IMR-90 (cell line): Measurements from ENCODE around the gene CACNB2. TPM values are rescaled to one million over a fixed set of nuclear protein-coding genes. Genes with fewer than 3 reads are reported as not detected.

Source experiments
- ATAC-seq: fragments of 200-7000 bp; cut with Tn5 transposase; 2 replicates; pipeline ENCODE4 v1.9.1; 2020; ENCODE audit warnings: low read depth, mild to moderate bottlenecking, moderate library complexity
- BruUV-seq: library from RNA; stranded (reverse); fragments of 400-500 nt; replicated peaks from 2 replicates; lab custom pipeline; 2021; lab: Mats Ljungman, UMichigan
- CTCF ChIA-PET: fragments of 300-600 bp; formaldehyde crosslinking; extraction: SDS; loops from one replicate; lab custom pipeline; 2021; ENCODE audit warnings: antibody characterized with exemption; lab: Yijun Ruan, JAX
- POLR2A ChIA-PET: fragments of 300-600 bp; sonication (Branson Sonifier 250); formaldehyde crosslinking; loops from one replicate; lab custom pipeline; 2022; ENCODE audit warnings: antibody characterized with exemption; ENCODE audit not compliant: unreplicated experiment; lab: Charles Lee
- DNase-seq: peaks from one replicate; pipeline ENCODE4 v3.0.0; 2013
- H2AFZ ChIP-seq: replicated peaks from 2 replicates; pipeline ENCODE3; 2013; ENCODE audit warnings: low read length, mild to moderate bottlenecking; ENCODE audit not compliant: poor library complexity
- H2AK5ac ChIP-seq: 2 replicates; pipeline ENCODE4 v1.6.1; 2013; ENCODE audit warnings: low read depth, low read length, inconsistent platforms
- H2AK9ac ChIP-seq: replicated peaks from 2 replicates; pipeline ENCODE3; 2013; ENCODE audit warnings: mild to moderate bottlenecking, low read depth, low read length, moderate library complexity; ENCODE audit not compliant: poor library complexity
- H2BK120ac ChIP-seq: 2 replicates; pipeline ENCODE4 v1.6.1; 2013; ENCODE audit warnings: low read depth, low read length, inconsistent platforms
- H2BK15ac ChIP-seq: 3 replicates; pipeline ENCODE4 v1.6.1; 2013; ENCODE audit warnings: low read depth, low read length, inconsistent platforms
- H2BK20ac ChIP-seq: 2 replicates; pipeline ENCODE4 v1.6.1; 2013; ENCODE audit warnings: low read depth, mild to moderate bottlenecking, inconsistent platforms, low read length, moderate library complexity
- H2BK5ac ChIP-seq: 2 replicates; pipeline ENCODE4 v1.6.1; 2013; ENCODE audit warnings: mild to moderate bottlenecking, low read depth, low read length, inconsistent platforms; ENCODE audit not compliant: poor library complexity, severe bottlenecking
- H3K14ac ChIP-seq: replicated peaks from 2 replicates; pipeline ENCODE4 v1.6.1; 2013; ENCODE audit warnings: low read depth, low read length, inconsistent platforms
- H3K18ac ChIP-seq: 2 replicates; pipeline ENCODE4 v1.6.1; 2013; ENCODE audit warnings: low read depth, low read length, control low read depth
- H3K23ac ChIP-seq: 2 replicates; pipeline ENCODE4 v1.6.1; 2013; ENCODE audit warnings: low read depth, low read length, inconsistent platforms
- H3K27ac ChIP-seq: 2 replicates; pipeline ENCODE4 v1.5.1; 2013; ENCODE audit warnings: mild to moderate bottlenecking, control low read depth, low read length; ENCODE audit not compliant: insufficient read depth
- H3K27me3 ChIP-seq: 2 replicates; pipeline ENCODE4 v1.6.1; 2013; ENCODE audit warnings: low read length; ENCODE audit not compliant: control insufficient read depth, insufficient read depth
- H3K36me3 ChIP-seq: 2 replicates; pipeline ENCODE4 v1.6.1; 2013; ENCODE audit warnings: low read length, mixed read lengths; ENCODE audit not compliant: control insufficient read depth, insufficient read depth
- H3K4ac ChIP-seq: 2 replicates; pipeline ENCODE4 v1.6.1; 2013; ENCODE audit warnings: low read depth, low read length, inconsistent platforms
- H3K4me1 ChIP-seq: 2 replicates; pipeline ENCODE4 v1.6.1; 2013; ENCODE audit warnings: low read length, mixed read lengths; ENCODE audit not compliant: control insufficient read depth, insufficient read depth
- H3K4me2 ChIP-seq: 2 replicates; pipeline ENCODE4 v1.6.1; 2013; ENCODE audit warnings: low read depth, mild to moderate bottlenecking, control low read depth, low read length, moderate library complexity
- H3K4me3 ChIP-seq: 2 replicates; pipeline ENCODE4 v1.5.1; 2013; ENCODE audit warnings: low read depth, mild to moderate bottlenecking, control low read depth, low read length, moderate library complexity; ENCODE audit not compliant: insufficient read depth
- H3K56ac ChIP-seq: 2 replicates; pipeline ENCODE4 v1.6.1; 2013; ENCODE audit warnings: low read length, inconsistent platforms; ENCODE audit not compliant: insufficient read depth; ENCODE audit errors: extremely low read depth
- H3K79me1 ChIP-seq, 2 experiments: 2 replicates each; pipeline ENCODE4 v1.6.1; 2013; ENCODE audit warnings: low read length in 2 of 2, inconsistent platforms in 1 of 2, low read depth in 1 of 2
- H3K9ac ChIP-seq: 2 replicates; pipeline ENCODE4 v1.6.1; 2013; ENCODE audit warnings: low read depth, low read length, control low read depth
- H3K9me1 ChIP-seq: 2 replicates; pipeline ENCODE4 v1.6.1; 2013; ENCODE audit warnings: low read length, inconsistent platforms; ENCODE audit not compliant: insufficient read depth
- H3K9me3 ChIP-seq: 2 replicates; pipeline ENCODE4 v1.6.1; 2013; ENCODE audit warnings: low read length; ENCODE audit not compliant: control insufficient read depth, insufficient read depth
- H4K20me1 ChIP-seq: 2 replicates; pipeline ENCODE4 v1.6.1; 2013; ENCODE audit warnings: low read length, inconsistent platforms; ENCODE audit not compliant: insufficient read depth
- H4K5ac ChIP-seq: 2 replicates; pipeline ENCODE4 v1.6.1; 2013; ENCODE audit warnings: mild to moderate bottlenecking, low read depth, low read length, control low read depth
- H4K8ac ChIP-seq, 2 experiments: 2 replicates each; pipeline ENCODE4 v1.6.1; 2013; ENCODE audit warnings: low read depth in 2 of 2, low read length in 2 of 2, control low read depth in 1 of 2, inconsistent platforms in 1 of 2
- H4K91ac ChIP-seq: 2 replicates; pipeline ENCODE4 v1.6.1; 2013; ENCODE audit warnings: low read depth, low read length, inconsistent platforms; ENCODE audit not compliant: insufficient read depth
- BHLHE40 ChIP-seq: fragments of 150-350 bp; IDR thresholded peaks from 2 replicates; pipeline ENCODE4 v1.6.1; 2016; ENCODE audit warnings: mild to moderate bottlenecking, low read depth, low read length
- CEBPB ChIP-seq: IDR thresholded peaks from 2 replicates; pipeline ENCODE4 v1.6.1; 2012; ENCODE audit warnings: low read depth, low read length, improper control_type of control experiment
- CHD1 ChIP-seq: IDR thresholded peaks from 2 replicates; pipeline ENCODE4 v1.6.1; 2012; ENCODE audit warnings: low read depth, low read length, improper control_type of control experiment
- MAFK ChIP-seq: IDR thresholded peaks from 2 replicates; pipeline ENCODE4 v1.6.1; 2012; ENCODE audit warnings: low read depth, low read length, improper control_type of control experiment
- MAZ ChIP-seq: IDR thresholded peaks from 2 replicates; pipeline ENCODE4 v1.6.1; 2012; ENCODE audit warnings: low read depth, mild to moderate bottlenecking, low read length, improper control_type of control experiment, moderate library complexity, borderline replicate concordance
- POLR2A ChIP-seq: IDR thresholded peaks from 2 replicates; pipeline ENCODE4 v1.6.1; 2012; ENCODE audit warnings: mild to moderate bottlenecking, low read depth, low read length
- RCOR1 ChIP-seq: IDR thresholded peaks from 2 replicates; pipeline ENCODE4 v1.6.1; 2012; ENCODE audit warnings: mild to moderate bottlenecking, low read length, improper control_type of control experiment; ENCODE audit not compliant: insufficient replicate concordance
- SMC3 ChIP-seq: fragments of 150-350 bp; IDR thresholded peaks from 2 replicates; pipeline ENCODE4 v1.6.1; 2016; ENCODE audit warnings: low read depth, mild to moderate bottlenecking, antibody characterized with exemption, low read length, moderate library complexity
- WGBS, 2 experiments: methylation state at CpG; one replicate each; pipeline versions ENCODE4 v1.1.5 to v1.1.7; 2013; ENCODE audit warnings: missing lambda C conversion rate in 2 of 2; ENCODE audit not compliant: insufficient read length in 1 of 2; ENCODE audit errors: extremely low coverage in 2 of 2; 5-methylcytosine and 5-hydroxymethylcytosine counted together
- dilution Hi-C: fragments of 300-500 bp; cut with HindIII; formaldehyde crosslinking; loops from one replicate; pipeline ENCODE4 v1.14.3; 2018; ENCODE audit warnings: low sequenced_read_pairs; ENCODE audit not compliant: unreplicated experiment
- in situ Hi-C: fragments of 300-500 bp; cut with MboI; formaldehyde crosslinking; loops from 3 replicates; pipeline ENCODE4 v1.14.3; 2019; ENCODE audit warnings: low sequenced_read_pairs, inconsistent platforms, mixed read lengths
- intact Hi-C: fragments of 100-400 bp; cut with micrococcal nuclease; formaldehyde crosslinking; loops from 2 replicates; pipeline ENCODE4 v1.10.0; 2022
- polyA plus RNA-seq, 3 experiments: library from polyadenylated mRNA; depleted of rRNA; stranded (reverse); fragments of >200 nt; gene quantifications; 2 replicates each; pipeline ENCODE4 v1.2.3, GENCODE V29; 2012; ENCODE audit warnings: low replicate concordance in 1 of 3
- total RNA-seq: library from RNA; depleted of rRNA; stranded (reverse); fragments of >200 nt; gene quantifications from 2 replicates; pipeline ENCODE4 v1.2.3, GENCODE V29; 2012

Gene CACNB2
- total and polyA plus RNA-seq, 2 of the 4 experiments (the other 2 are of a cell fraction) = 0.36 TPM

GRCh38 chr10:18406136-18406535 lies 265.9 kb downstream of the CACNB2 start:
- no peaks in the 10 kb centered on the region for H3K9me3 ChIP-seq
- H3K23ac ChIP-seq = no peak overlapping the region; the same call in 1 of the 2 replicates
- H3K14ac ChIP-seq = no peak overlapping the region
- dilution Hi-C loops (no loop called here), intact Hi-C loops (no loop called here), in situ Hi-C loops (no loop called here)
- no peak overlapping the region for H2BK20ac ChIP-seq
- no peak overlapping the region for H3K27ac ChIP-seq
- no peak overlapping the region for H4K8ac ChIP-seq
- H2BK15ac ChIP-seq = no peak overlapping the region
- H4K5ac ChIP-seq = no peak overlapping the region
- H3K27me3 ChIP-seq = no peaks in the 10 kb centered on the region; the same call in 1 of the 2 replicates
- no peaks in the 10 kb centered on the region for H3K79me1 ChIP-seq
- H3K56ac ChIP-seq = no peak overlapping the region
- H3K4me1 ChIP-seq = peaks cover 4% of the 10 kb centered on the region; the same call in 1 of the 2 replicates
- H2AK5ac ChIP-seq = no peak overlapping the region
- DNase-seq (no peak), ATAC-seq (no peak)
- H3K4ac ChIP-seq = no peak overlapping the region
- H3K9me1 ChIP-seq = no peaks in the 10 kb centered on the region
- H3K36me3 ChIP-seq = no peaks in the 10 kb centered on the region
- H2AFZ ChIP-seq = no peak overlapping the region
- POLR2A ChIA-PET = no interaction called here
- no peak for TF ChIP-seq POLR2A
- TF ChIP-seq CEBPB = no peak
- TF ChIP-seq SMC3 = no peak
- no peak for TF ChIP-seq BHLHE40
- TF ChIP-seq RCOR1 = no peak
- no peak for TF ChIP-seq MAFK
- no peak for TF ChIP-seq CHD1
- TF ChIP-seq MAZ = no peak
- H2BK5ac ChIP-seq = no peak overlapping the region
- H4K91ac ChIP-seq = no peak overlapping the region
- no CpG with 5 or more reads among the region's 4 CpGs for WGBS, 2 experiments
- H3K4me3 ChIP-seq = no peak overlapping the region
- H3K4me2 ChIP-seq = no peak overlapping the region
- no peaks in the 10 kb centered on the region for H4K20me1 ChIP-seq
- CTCF ChIA-PET = no interaction called here
- no peak overlapping the region for H3K18ac ChIP-seq
- no peak overlapping the region for H3K9ac ChIP-seq
- H2AK9ac ChIP-seq = no peak overlapping the region
- BruUV-seq = no TSS peak
- no peak overlapping the region for H2BK120ac ChIP-seq
